Measurements from ENCODE around the gene MAP1LC3A.

The MAP1LC3A gene

DNA sequence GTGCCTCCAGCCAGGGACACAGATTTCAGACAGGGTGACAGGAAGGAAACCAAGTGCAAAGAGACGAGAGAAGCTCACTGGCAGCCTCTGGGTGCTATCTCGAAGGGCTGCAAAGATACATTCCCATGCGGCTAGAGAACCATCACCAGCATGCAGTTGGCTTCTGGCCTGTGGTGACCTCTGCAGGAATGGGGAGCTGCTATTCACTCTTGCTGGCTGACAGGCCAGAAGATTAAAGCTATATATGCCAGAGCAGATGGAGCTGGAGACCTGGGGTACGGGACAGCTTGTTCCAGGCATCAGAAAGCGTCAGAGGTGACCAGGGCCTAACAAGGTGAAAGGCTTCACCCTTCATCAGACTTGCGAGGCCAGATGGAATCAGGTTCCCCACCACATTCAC, 20.0 kb downstream of the MAP1LC3A start:
- no peak for DNase-seq

DNA sequence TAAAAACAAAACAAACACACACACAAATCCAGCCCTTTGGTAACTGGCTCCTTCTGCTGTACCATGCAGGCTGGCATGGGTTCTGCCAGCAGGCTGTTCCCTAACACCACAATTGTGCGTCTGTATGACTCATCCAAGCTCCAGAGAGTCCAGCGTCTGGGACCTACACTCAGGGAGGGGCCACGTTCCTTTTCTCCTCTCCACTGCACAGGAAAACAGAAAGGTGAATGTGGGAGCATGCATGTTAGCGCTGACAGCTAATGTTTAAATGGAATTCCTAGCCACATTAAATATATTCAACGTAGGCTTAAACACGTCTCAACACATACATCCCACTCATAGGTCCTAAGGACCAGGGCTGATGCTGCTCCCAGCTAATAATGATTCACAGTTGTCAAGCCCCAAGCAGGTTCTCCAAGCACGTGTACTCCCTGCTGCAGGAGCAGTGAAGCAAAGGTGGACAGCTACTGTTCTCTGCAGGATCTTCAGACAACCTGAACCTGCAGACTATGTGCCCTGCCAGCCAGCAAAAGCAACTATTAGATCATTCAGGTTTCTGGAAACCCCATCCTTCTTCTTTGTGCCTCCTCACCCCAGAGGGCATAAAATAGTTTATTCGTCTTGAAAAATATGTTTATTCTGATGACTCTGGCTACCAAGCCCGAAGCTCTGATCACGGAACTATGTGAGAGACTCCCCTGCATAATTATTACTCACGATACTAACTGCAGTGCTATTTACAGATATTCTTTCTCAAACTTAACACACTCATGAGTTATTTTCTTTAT, 20.9 kb downstream of the MAP1LC3A start:
- DNase-seq: no peak

DNA sequence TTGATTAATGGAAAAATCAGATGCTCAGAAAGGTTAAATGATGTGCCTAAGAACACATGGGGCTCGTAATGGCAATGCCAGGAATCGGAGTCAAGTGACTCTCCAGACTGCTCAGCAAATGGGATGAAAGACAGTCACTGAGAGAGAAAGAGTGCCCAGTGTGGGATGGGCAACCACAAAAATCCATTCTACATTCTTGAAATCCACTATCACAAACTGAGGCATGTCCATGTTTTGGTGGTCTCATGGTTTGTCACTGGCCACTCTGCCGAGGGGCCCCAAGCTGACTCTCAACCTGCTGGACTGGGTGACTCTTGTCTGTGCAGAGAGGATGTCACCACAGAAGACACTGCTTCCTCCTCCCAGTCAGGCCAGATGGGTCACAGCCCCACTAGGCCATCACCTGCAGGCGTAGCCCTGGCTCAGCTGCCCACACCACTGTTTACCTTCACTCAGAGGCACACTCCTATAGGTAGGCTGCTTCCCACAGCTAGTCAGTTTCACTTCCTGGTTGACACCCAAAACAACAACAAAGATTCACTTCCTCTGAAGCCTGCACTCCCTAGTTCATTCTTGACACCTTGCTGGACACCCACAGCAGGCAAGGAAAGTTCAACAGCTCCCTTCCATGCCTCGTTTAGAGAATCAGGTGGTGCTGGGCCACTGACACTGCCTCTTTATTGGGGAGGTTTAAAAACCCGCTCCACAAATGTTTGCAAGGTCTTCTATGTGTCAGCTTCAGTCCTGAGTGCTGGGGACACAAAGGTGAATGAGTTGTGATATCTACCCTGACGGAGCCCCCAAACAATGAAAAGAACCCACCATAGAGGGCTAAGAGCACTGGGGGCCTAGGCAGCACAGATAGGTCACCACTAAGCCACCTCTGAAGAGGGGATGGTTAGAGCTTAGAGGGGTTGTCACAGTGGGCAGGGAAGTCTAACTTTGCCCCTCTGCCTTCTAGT, 21.7 kb downstream of the MAP1LC3A start:
- DNase-seq: no peak

DNA sequence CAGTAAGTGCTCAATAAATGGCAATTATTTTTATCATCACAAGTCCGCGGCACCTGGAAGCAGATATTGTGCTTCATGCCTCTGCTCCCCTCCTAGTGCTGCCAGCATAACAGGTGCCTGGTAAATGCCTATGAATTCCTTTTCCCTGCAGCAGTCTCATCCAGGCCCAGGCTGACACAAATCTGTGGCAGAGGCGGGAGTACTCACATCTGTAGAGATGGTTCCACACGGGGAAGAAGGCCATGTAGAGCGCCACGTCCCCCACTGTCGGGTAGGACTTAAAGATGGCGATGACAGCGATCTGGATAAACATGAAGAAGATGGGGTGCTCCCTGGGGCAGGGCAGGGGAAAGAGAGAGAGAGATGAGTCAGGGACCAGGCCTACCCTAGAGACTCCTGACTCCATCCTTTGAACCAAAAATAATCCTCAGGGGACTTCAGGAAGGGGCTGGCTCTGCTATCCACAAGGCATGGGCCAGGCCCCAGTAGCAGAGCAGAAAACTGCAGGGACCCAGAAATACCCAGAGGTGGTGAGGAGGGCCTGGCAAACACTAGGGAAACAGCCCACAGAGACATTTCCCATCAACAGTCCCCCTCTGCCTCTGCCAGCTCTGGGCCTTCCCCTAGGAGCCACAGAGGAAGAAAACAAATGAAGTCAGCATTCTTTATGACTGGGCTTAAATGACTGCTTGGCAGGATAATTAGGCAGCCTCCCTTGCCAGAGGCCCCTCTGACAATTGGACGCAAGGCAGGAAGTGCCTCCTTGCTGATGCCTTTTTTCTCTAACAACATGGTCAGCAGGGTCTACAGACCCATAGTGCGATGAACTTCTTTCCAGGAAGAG, 23.0 kb downstream of the MAP1LC3A start:
- no peak for DNase-seq

- no peak for DNase-seq
These were observed 23.7 kb downstream of the MAP1LC3A start for GRCh38 chr20:34582221-34582620.

GRCh38 chr20:34582911-34583310, 24.4 kb downstream of the MAP1LC3A start:
- DNase-seq: no peak

DNA sequence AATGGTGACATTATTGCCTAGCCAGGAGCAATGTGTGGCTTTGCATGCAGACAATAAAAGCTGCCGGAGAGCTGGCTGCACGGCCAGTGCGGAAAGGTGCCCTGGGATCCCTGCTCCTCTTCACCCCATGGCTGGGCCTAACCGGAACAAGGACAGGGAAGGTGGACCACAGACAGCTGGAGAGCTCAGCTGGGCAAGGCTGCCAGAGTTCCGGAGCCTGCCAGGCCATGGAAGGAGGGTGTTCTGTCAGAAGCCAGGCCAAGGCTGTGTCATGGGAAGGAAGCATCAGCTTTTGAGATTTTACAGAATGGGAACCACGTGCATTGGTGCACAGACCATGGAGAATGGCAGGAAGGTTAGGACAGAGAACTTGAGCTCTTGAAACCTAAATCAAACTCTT, 25.0 kb downstream of the MAP1LC3A start:
- no peak for DNase-seq

DNA sequence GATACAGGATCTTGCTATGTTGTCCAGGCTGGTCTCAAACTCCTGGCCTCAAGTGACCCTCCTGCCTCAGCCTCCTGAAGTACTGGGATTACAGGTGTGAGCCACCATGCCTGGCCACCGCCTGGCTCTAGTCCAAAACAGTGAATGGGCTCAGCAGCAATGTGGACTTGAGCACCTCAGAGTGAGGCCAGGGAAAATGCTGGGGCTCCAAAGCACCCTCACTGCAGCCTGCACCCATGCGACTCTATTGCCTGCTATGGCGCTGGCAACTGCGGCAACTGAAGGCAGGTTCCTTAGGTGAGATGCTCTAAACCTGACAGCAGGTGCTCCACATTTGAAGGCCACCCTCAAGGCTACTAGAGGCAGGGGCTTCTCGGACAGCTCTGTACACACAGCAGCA, 26.5 kb downstream of the MAP1LC3A start:
- DNase-seq: no peak

GRCh38 chr20:34586488-34587163, 28.1 kb downstream of the MAP1LC3A start:
- no peak for DNase-seq

- DNase-seq: no peak
These were observed 37.1 kb downstream of the MAP1LC3A start for GRCh38 chr20:34595377-34596184.

- DNase-seq: no peak
These were observed 42.6 kb downstream of the MAP1LC3A start for GRCh38 chr20:34600892-34601653.

- no peak for DNase-seq
These were observed 46.7 kb downstream of the MAP1LC3A start for GRCh38 chr20:34604980-34605788.

DNA sequence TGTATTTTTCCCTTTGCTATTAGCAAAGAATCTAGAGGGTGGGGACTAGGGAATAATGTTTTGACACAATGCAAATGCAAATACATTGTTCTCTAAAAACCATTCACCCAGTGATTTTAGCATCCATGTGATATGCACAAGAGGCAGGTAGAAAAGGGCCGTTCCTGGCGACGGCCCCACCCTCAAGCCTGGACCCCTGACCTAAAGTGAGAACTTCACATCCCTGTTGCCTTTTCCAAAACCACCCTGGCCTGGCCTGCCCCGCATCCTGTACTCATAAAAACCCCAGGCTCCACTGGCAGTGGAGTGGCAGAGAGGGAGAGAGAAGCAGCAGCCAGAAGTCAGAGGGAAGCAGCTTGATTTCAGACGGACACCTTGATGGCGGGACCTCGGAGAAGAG, 48.5 kb downstream of the MAP1LC3A start:
- DNase-seq: no peak

Data from NCI-H1436 (cell line).